CD8-positive, alpha-beta memory T cell (primary cell): Measurements from ENCODE around the gene RRAS2. TPM values are rescaled to one million over a fixed set of nuclear protein-coding genes. Genes with fewer than 3 reads are reported as not detected.

Source experiments
- CTCF ChIA-PET: fragments of 350-600 bp; sonication (Branson Sonifier 250); formaldehyde crosslinking; loops from one replicate; lab custom pipeline; 2021; ENCODE audit warnings: antibody characterized with exemption; lab: Charles Lee
- POLR2A ChIA-PET: fragments of 350-600 bp; sonication (Branson Sonifier 250); formaldehyde crosslinking; loops from one replicate; lab custom pipeline; 2021; ENCODE audit warnings: antibody characterized with exemption; lab: Charles Lee
- DNase-seq, 5 donors: peaks; one replicate each; pipeline versions ENCODE4 v3.0.0 to v3.0.0-alpha.2; 2020 to 2022; ENCODE audit warnings: mixed read lengths in 1 of 5
- H3K27ac ChIP-seq: one replicate; pipeline ENCODE4 v1.7.0; 2013; ENCODE audit warnings: low read depth, mild to moderate bottlenecking, low read length, moderate library complexity
- H3K27me3 ChIP-seq: 2 replicates; pipeline ENCODE4 v1.7.0; 2013; ENCODE audit warnings: low read length, mild to moderate bottlenecking; ENCODE audit not compliant: insufficient read depth, poor library complexity, severe bottlenecking
- H3K36me3 ChIP-seq: 2 replicates; pipeline ENCODE4 v1.7.0; 2013; ENCODE audit warnings: mild to moderate bottlenecking, low read length, moderate library complexity; ENCODE audit not compliant: insufficient read depth
- H3K4me1 ChIP-seq: 2 replicates; pipeline ENCODE4 v1.7.0; 2013; ENCODE audit warnings: mild to moderate bottlenecking, low read length, moderate library complexity; ENCODE audit not compliant: insufficient read depth
- H3K4me3 ChIP-seq: 2 replicates; pipeline ENCODE4 v1.7.0; 2013; ENCODE audit warnings: mild to moderate bottlenecking, low read length
- H3K9me3 ChIP-seq: 2 replicates; pipeline ENCODE4 v1.7.0; 2013; ENCODE audit warnings: mild to moderate bottlenecking, low read length
- H3K27ac Mint-ChIP-seq, 8 donors: one replicate each; pipeline ENCODE4 v1.8.0; 2020 to 2021; ENCODE audit warnings: mixed read lengths in 8 of 8, mild to moderate bottlenecking in 6 of 8, inconsistent platforms in 3 of 8, moderate library complexity in 3 of 8
- H3K27me3 Mint-ChIP-seq, 2 donors: one replicate each; pipeline ENCODE4 v1.8.0; 2020 to 2021; ENCODE audit warnings: mixed read lengths in 2 of 2, mild to moderate bottlenecking in 1 of 2, moderate library complexity in 1 of 2
- H3K36me3 Mint-ChIP-seq, 3 donors: one replicate each; pipeline ENCODE4 v1.8.0; 2020 to 2021; ENCODE audit warnings: mixed read lengths in 3 of 3, inconsistent platforms in 1 of 3, mild to moderate bottlenecking in 1 of 3
- H3K4me1 Mint-ChIP-seq, 3 donors: one replicate each; pipeline ENCODE4 v1.8.0; 2020 to 2021; ENCODE audit warnings: mixed read lengths in 3 of 3, inconsistent platforms in 1 of 3, mild to moderate bottlenecking in 1 of 3
- H3K4me3 Mint-ChIP-seq, 7 donors: one replicate each; pipeline ENCODE4 v1.8.0; 2020 to 2021; ENCODE audit warnings: mixed read lengths in 7 of 7, mild to moderate bottlenecking in 6 of 7, moderate library complexity in 4 of 7, inconsistent platforms in 2 of 7
- H3K9me3 Mint-ChIP-seq, 5 donors: one replicate each; pipeline ENCODE4 v1.8.0; 2020 to 2022; ENCODE audit warnings: mixed read lengths in 5 of 5, mild to moderate bottlenecking in 3 of 5, moderate library complexity in 2 of 5, inconsistent platforms in 1 of 5
- polyA plus RNA-seq: library from polyadenylated mRNA; unstranded; fragments of 300-500 nt; fragmentation: Illumina TruSeq; gene quantifications from one replicate; pipeline ENCODE4 v1.2.3, GENCODE V29; 2021
- total RNA-seq, 2 experiments: library from RNA; stranded (reverse); gene quantifications; one replicate each; pipeline ENCODE4 v1.2.3, GENCODE V29; 2021

Gene RRAS2
- total and polyA plus RNA-seq, 3 experiments from 2014 or later = 52.6 to 72.6 (median 70.1) TPM

- Mint-ChIP-seq H3K27me3 (peaks cover 0 to 1% of the 10 kb centered on the region in 2 donors), H3K4me1 (peaks cover 3 to 5% (median 5%) of the 10 kb centered on the region in 3 donors)
- POLR2A ChIA-PET = no interaction called here
Measured at GRCh38 chr11:14370496-14370895, 11.5 kb upstream of the RRAS2 start.

GRCh38 chr11:14369598-14369997, 10.6 kb upstream of the RRAS2 start:
- no peaks in the 10 kb centered on the region for H3K9me3 Mint-ChIP-seq
- no peaks in the 10 kb centered on the region for H3K36me3 Mint-ChIP-seq
- Histone ChIP-seq H3K27me3 (no peaks in the 10 kb centered on the region), H3K36me3 (no peaks in the 10 kb centered on the region), H3K4me1 (no peaks in the 10 kb centered on the region), H3K4me3 (no peak overlapping the region), H3K27ac (no peak overlapping the region), H3K9me3 (no peaks in the 10 kb centered on the region)
- peaks cover 3 to 5% (median 5%) of the 10 kb centered on the region in 3 donors for H3K4me1 Mint-ChIP-seq
- no peak overlapping the region for H3K4me3 Mint-ChIP-seq
- ChIA-PET CTCF (no interaction called here), POLR2A (interaction anchor here (0.7 kb wide), 1 partner anchor 11 kb away, joined by 8 read pairs; no protein-coding TSS in a partner anchor)
- no peak for DNase-seq
- H3K27ac Mint-ChIP-seq = no peak overlapping the region
- H3K27me3 Mint-ChIP-seq = no peaks in the 10 kb centered on the region

More at GRCh38 chr11:14370496-14370895, 11.5 kb upstream of the RRAS2 start:
- CTCF ChIA-PET = no interaction called here
- Histone ChIP-seq H3K27ac (no peak overlapping the region), H3K27me3 (no peaks in the 10 kb centered on the region), H3K36me3 (no peaks in the 10 kb centered on the region), H3K9me3 (no peaks in the 10 kb centered on the region), H3K4me3 (no peak overlapping the region), H3K4me1 (no peaks in the 10 kb centered on the region)
- H3K27ac Mint-ChIP-seq = peak overlapping the region in 1 of 8 donors; percentile 29
- H3K4me3 Mint-ChIP-seq = no peak overlapping the region
- DNase-seq = no peak
- no peaks in the 10 kb centered on the region for H3K9me3 Mint-ChIP-seq
- H3K36me3 Mint-ChIP-seq = no peaks in the 10 kb centered on the region

- Histone ChIP-seq H3K4me3 (no peak overlapping the region), H3K4me1 (no peaks in the 10 kb centered on the region), H3K27me3 (no peaks in the 10 kb centered on the region), H3K27ac (no peak overlapping the region), H3K9me3 (no peaks in the 10 kb centered on the region), H3K36me3 (no peaks in the 10 kb centered on the region)
- H3K4me3 Mint-ChIP-seq = no peak overlapping the region
- no peak overlapping the region for H3K27ac Mint-ChIP-seq
- CTCF ChIA-PET = interaction anchor here (0.7 kb wide), 1 partner anchor 54 kb away, joined by 4 read pairs; no protein-coding TSS in a partner anchor
- no peaks in the 10 kb centered on the region for H3K9me3 Mint-ChIP-seq
- peaks cover 3 to 5% (median 5%) of the 10 kb centered on the region in 3 donors for H3K4me1 Mint-ChIP-seq
- DNase-seq = no peak
- H3K27me3 Mint-ChIP-seq = no peaks in the 10 kb centered on the region
- POLR2A ChIA-PET = no interaction called here
- H3K36me3 Mint-ChIP-seq = no peaks in the 10 kb centered on the region
Measured at GRCh38 chr11:14366936-14367335, 8.0 kb upstream of the RRAS2 start.

- H3K9me3 Mint-ChIP-seq = no peaks in the 10 kb centered on the region
- POLR2A ChIA-PET = no interaction called here
- no peak overlapping the region for H3K27ac Mint-ChIP-seq
- H3K27me3 Mint-ChIP-seq = no peaks in the 10 kb centered on the region
- Histone ChIP-seq H3K4me1 (peaks cover 2% of the 10 kb centered on the region), H3K9me3 (no peaks in the 10 kb centered on the region), H3K27me3 (no peaks in the 10 kb centered on the region), H3K36me3 (no peaks in the 10 kb centered on the region), H3K4me3 (no peak overlapping the region), H3K27ac (no peak overlapping the region)
- H3K36me3 Mint-ChIP-seq = no peaks in the 10 kb centered on the region
- CTCF ChIA-PET = no interaction called here
- peaks cover 8 to 12% (median 8%) of the 10 kb centered on the region in 3 donors for H3K4me1 Mint-ChIP-seq
- DNase-seq = no peak
- H3K4me3 Mint-ChIP-seq = no peak overlapping the region
Measured at GRCh38 chr11:14364322-14364721, 5.3 kb upstream of the RRAS2 start.

GRCh38 chr11:14362611-14363010, 3.6 kb upstream of the RRAS2 start:
- no peaks in the 10 kb centered on the region for H3K9me3 Mint-ChIP-seq
- CTCF ChIA-PET = interaction anchor here (0.5 to 1.2 kb wide), 3 partner anchors 17 to 31 kb away, joined by 3 read pairs; no protein-coding TSS in a partner anchor
- no peaks in the 10 kb centered on the region for H3K27me3 Mint-ChIP-seq
- Histone ChIP-seq H3K4me1 (peaks cover 7% of the 10 kb centered on the region), H3K36me3 (no peaks in the 10 kb centered on the region), H3K9me3 (no peaks in the 10 kb centered on the region), H3K27me3 (no peaks in the 10 kb centered on the region), H3K27ac (no peak overlapping the region), H3K4me3 (no peak overlapping the region)
- peaks cover 14 to 19% (median 15%) of the 10 kb centered on the region in 3 donors for H3K4me1 Mint-ChIP-seq
- peak overlapping the region in 1 of 7 donors; percentile 37 for H3K4me3 Mint-ChIP-seq
- H3K27ac Mint-ChIP-seq = no peak overlapping the region
- no peak for DNase-seq
- peaks cover 0 to 5% (median 0%) of the 10 kb centered on the region in 3 donors for H3K36me3 Mint-ChIP-seq
- POLR2A ChIA-PET = no interaction called here

- no peak for DNase-seq
- ChIA-PET CTCF (interaction anchor here (0.5 to 1.2 kb wide), 3 partner anchors 18 to 32 kb away, joined by 3 read pairs; no protein-coding TSS in a partner anchor), POLR2A (no interaction called here)
- Histone ChIP-seq H3K27me3 (no peaks in the 10 kb centered on the region), H3K36me3 (no peaks in the 10 kb centered on the region), H3K27ac (no peak overlapping the region), H3K4me1 (peaks cover 14% of the 10 kb centered on the region), H3K9me3 (no peaks in the 10 kb centered on the region), H3K4me3 (no peak overlapping the region)
- H3K4me3 Mint-ChIP-seq = peak overlapping the region in 1 of 7 donors; percentile 37
- H3K27ac Mint-ChIP-seq = no peak overlapping the region
- H3K4me1 Mint-ChIP-seq = peaks cover 18 to 22% (median 18%) of the 10 kb centered on the region in 3 donors
- H3K9me3 Mint-ChIP-seq = no peaks in the 10 kb centered on the region
- H3K27me3 Mint-ChIP-seq = no peaks in the 10 kb centered on the region
- H3K36me3 Mint-ChIP-seq = peaks cover 0 to 5% (median 0%) of the 10 kb centered on the region in 3 donors
Measured at GRCh38 chr11:14361951-14362350, 3.0 kb upstream of the RRAS2 start.

GRCh38 chr11:14360976-14361375, 2.0 kb upstream of the RRAS2 start:
- DNase-seq = no peak
- Histone ChIP-seq H3K27ac (no peak overlapping the region), H3K4me3 (no peak overlapping the region), H3K9me3 (no peaks in the 10 kb centered on the region), H3K36me3 (no peaks in the 10 kb centered on the region), H3K27me3 (no peaks in the 10 kb centered on the region), H3K4me1 (peaks cover 15% of the 10 kb centered on the region)
- POLR2A ChIA-PET = no interaction called here
- Mint-ChIP-seq H3K9me3 (no peaks in the 10 kb centered on the region), H3K27ac (no peak overlapping the region), H3K27me3 (no peaks in the 10 kb centered on the region), H3K4me3 (no peak overlapping the region), H3K4me1 (peaks cover 25 to 31% (median 26%) of the 10 kb centered on the region in 3 donors), H3K36me3 (peaks cover 0 to 5% (median 0%) of the 10 kb centered on the region in 3 donors)
- CTCF ChIA-PET = no interaction called here

GRCh38 chr11:14359501-14360031, 583 bp upstream of the RRAS2 start:
- Mint-ChIP-seq H3K4me1 (peaks cover 34 to 42% (median 37%) of the 10 kb centered on the region in 3 donors), H3K27me3 (no peaks in the 10 kb centered on the region), H3K36me3 (peaks cover 0 to 5% (median 0%) of the 10 kb centered on the region in 3 donors), H3K9me3 (no peaks in the 10 kb centered on the region), H3K27ac (peak overlapping the region in 7 of 8 donors; percentile 7 to 43 (median 21)), H3K4me3 (peak overlapping the region; percentile 64 to 84 (median 81))
- Histone ChIP-seq H3K27ac (no peak overlapping the region), H3K4me3 (peak overlapping the region; percentile 52), H3K36me3 (no peaks in the 10 kb centered on the region), H3K4me1 (peaks cover 15% of the 10 kb centered on the region), H3K27me3 (no peaks in the 10 kb centered on the region), H3K9me3 (no peaks in the 10 kb centered on the region)
- no peak for DNase-seq
- POLR2A ChIA-PET = no interaction called here
- CTCF ChIA-PET = interaction anchor here (0.7 to 0.9 kb wide), 2 partner anchors 33 to 59 kb away, joined by 3 to 4 read pairs; no protein-coding TSS in a partner anchor
